NCI-H345 (cell line): ENCODE measurements around the gene HS3ST1.
A peak's percentile ranks its signal among the peaks of the same experiment; 100 is the strongest.

ENCODE experiments used
- DNase-seq: peaks from one replicate; lab custom pipeline; 2025; lab: John Stamatoyannopoulos, UW

Gene HS3ST1

DNA sequence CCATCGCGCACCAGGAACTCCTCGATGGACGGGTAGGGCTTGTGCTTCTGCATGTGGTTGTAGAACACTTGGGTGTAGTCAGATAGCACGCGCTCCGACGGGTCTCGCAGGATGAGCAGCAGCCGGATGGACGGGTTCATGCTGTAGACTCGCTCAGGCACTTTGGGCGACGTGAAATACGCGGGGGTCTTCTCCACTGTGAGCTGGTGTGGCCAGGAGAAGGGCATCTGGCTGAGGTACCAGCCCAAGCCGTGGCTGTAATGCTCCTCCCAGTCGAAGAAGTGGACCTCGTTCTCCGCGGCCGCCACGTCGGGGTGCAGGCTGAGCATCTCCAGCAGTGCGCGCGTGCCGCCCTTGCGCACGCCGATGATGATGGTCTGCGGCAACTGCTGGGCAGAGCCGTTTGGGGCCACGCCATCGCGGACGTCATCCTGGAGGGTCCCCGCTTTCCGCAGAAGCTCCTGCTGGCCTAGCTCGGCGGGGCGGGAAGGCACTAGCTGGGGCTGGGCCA is 29.2 kb downstream of the HS3ST1 start:
- DNase-seq, result no peak

DNA sequence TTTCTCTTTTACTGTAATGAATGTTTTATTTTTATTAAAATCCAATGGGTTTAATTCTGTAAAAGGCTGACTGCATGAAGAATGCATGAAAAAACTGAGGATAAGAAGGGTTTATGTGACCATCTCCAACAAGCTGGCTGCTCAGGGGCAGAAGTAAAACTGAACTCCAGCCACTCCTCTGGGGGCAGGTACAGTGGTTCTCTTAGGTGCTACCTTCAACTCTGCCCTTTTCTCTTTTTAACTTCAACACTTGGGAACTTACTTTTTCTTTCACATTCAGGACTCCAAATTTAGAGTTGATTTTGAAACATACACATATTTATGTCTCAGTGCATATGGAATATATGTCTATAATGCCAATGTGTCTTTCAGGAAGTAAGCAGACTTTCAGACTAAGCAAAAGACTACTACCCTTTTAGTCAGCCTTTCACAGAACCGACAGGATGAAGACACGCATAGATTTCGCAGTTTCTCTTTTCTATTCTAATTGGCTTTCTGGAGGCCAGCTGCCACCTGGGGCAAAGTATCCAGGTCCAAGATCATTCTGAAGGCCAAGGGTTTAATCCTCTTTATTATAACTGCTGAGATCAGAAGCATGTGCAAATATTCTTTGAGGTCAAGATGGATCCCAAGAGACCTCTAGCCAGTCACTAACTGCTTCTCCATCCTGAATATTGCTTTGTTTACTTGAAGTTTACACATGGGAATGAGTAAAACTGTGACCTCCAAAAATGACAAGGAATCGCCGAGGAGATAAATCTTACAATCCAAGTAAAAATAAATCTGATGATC is 30.7 kb downstream of the HS3ST1 start:
- no peak for DNase-seq

DNA sequence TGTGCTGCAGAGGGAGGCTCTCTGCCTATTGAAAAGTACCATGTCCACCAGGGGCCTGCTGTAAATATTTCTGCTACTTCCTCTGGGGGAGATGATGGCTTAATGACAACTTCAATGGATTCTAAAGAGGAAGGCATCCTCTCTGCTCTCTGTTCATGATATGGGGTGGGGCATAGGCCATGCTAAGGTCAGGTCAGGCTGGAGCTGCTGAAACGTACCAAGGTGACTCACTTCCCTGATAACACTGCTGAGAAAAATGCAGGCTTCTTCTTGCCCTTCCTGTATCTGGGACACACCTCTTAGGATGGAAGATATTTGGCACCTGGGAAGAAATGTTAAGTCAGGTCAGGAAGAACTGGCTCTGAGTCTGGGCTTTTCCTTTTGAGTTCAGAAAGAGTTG is 31.5 kb downstream of the HS3ST1 start:
- DNase-seq, result no peak

DNA sequence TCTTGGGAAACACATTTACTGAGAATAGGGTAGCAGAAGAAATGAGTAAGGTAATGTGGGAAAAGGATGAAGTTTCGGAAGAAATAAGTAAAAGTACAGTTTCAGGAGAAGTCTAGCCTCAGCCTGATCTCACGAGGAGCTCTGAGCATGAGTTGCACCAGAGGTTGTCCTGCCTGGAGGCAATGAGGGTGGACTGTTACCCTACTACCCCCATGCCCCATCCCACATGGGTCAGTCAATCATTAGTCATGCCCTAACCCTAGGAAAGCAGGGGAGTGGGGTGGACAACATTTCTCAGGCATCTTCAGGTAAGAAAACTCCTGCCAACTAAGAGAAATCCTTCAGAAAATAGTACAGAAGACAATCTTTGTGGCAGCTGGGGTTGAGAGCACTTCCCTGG is 35.1 kb downstream of the HS3ST1 start:
- no peak for DNase-seq

DNA sequence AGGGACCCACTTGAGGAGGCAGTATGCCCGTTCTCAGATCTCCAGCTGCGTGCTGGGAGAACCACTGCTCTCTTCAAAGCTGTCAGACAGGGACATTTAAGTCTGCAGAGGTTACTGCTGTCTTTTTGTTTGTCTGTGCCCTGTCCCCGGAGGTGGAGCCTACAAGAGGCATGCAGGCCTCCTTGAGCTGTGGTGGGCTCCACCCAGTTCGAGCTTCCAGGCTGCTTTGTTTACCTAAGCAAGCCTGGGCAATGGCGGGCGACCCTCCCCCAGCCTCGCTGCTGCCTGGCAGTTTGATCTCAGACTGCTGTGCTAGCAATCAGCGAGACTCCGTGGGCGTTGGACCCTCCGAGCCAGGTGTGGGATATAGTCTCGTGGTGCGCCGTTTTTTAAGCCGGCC is 44.6 kb downstream of the HS3ST1 start:
- DNase-seq, result peak; percentile 61

DNA sequence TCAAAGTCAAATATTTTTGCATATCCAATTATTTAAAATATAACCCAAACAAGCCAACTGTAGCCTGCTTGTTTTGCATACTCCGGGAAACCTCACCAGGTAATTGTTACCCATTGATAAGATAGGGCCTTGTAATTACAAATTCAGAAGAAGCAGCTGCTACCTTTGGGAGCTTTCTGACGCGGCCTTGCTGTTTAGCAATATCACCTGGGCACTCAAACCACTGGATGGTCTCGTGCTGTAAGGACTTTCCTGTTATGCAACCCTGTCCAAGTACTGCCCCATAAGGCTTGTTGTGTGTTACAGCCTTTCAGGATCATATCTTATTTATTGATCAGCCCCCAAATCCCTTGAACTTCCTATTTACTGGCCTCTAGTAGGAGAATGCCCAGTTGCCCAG is 52.1 kb downstream of the HS3ST1 start:
- DNase-seq, result no peak

DNA sequence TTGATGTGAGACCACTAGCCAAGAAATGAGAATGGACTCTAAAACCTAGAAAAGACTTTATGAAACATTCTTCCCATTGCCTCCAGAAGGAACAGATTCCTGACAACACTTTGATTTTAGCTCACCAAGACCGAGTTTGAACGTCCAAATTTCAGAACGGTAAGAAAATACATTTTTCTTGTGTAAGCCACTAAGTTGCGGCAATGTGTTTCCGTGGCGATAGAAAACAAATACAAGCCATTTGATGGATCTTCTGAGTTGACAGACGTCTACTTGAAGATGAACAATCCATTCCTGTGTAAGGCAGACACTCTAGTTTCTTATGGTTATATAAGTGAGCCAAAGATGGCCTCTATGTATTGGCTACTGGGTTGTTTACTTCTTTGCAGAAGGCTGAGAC is 52.5 kb downstream of the HS3ST1 start:
- DNase-seq, result no peak

DNA sequence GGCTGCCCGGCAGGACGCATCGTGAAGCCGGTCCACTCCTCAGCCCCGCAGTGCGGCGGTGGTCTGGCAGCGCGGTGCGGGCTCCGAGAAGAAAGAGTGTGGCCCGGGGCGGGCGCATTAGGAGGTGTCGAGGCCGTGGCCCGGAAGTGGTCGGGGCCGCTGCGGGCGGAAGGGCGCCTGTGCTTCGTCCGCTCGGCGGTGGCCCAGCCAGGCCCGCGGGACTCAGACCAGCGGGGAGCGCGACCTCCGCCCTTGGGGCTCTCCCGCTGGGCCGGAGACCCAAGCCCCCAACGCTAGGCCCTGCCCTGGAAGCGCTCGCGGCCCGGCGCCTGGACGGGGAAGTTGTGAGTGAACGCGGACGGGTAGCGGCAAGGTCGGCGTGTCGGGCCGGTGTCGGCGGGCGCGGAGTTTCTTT is 60.0 kb downstream of the HS3ST1 start:
- no peak for DNase-seq

DNA sequence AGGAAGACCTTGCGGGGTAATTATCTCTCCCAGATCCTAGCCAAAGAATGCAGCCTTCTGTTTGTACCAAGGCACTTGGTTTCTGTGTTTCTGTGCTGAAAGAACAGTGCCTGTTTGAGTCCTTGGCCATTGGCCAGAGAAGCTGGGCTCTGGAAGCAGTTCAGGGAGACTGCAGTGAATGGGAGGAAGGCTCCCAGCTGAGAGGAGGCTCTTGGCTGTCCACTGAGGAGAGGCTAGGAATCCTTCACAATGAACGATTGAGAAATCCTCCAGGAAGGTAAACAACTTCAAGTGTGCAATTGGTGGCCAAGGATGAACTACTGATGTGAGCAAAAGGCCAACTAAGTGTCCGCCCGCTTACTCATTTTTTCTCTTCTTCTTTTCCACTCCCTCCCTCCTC is 61.3 kb downstream of the HS3ST1 start:
- peak; percentile 20 for DNase-seq

DNA sequence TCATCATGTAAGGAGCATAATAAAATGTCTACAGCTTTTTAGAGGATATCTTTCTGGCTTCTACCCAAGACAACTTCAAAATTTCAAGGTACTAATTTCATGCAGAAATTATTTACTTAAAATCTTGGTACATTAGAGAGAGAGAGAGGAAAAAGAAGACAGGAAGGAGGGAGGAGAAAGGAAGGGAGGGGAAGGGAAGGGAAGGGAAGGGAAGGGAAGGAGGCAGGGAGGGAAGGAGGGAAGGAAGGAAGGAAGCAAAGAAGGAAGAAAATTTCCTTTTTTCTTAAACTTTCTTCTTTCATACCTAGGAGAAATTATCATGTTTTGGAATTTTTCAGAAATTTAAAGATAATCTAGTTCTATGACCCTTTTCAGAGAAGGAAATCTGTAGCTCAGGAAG is 61.8 kb downstream of the HS3ST1 start:
- DNase-seq, result no peak

DNA sequence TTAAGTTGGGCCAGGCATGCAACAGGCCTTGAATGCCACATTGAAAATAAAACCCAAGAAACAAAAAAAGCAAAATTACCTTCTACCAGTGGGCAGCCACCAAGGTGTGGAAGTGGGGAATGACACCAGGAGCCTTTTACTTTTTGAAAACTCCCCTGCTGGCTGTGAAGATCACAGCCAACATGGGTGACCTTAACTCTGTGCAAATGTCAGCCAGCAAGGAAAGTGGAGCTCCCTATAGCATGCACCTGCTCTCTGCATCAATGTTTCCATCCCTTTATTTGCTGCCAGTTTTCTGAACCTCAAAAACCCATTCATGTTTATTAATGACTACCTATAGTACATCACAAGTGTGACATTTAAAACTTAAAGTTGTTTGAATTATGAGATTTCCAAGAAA is 63.7 kb downstream of the HS3ST1 start:
- DNase-seq, result no peak

DNA sequence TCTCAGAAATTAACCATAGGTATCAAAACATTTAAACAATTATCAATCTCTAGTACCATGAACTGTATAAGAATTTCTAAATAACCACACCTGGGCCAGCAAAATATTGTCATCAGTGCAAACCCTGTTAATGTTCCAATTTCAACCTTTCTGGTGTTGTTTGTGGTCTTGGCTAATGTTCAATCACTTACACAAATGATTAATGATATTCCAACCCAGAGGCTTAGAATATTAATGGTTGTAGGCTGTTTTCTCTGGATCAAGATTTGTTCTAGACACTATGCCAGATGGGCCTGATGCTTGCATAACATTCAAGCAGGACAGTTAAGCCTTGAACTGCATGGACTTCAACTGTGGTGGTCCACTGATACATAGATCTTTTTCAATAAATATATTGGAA is 69.1 kb downstream of the HS3ST1 start:
- DNase-seq, result no peak

DNA sequence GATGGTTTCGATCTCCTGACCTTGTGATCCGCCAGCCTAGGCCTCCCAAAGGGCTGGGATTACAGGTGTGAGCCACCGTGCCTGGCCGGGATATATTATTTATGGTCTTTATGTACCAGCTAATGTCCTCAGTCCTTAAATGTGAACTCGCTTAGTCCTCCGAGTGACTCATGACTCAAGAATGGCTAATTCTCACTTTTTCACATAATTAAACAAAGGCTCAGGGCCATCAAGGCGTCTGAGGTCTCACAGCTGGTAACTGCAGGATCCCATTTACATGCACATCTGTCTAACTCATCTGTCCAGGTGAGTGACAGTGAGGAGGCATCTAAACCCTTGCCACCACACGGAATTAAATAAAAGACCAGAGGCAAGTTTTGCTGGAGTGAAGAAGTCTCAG is 73.5 kb downstream of the HS3ST1 start:
- no peak for DNase-seq

DNA sequence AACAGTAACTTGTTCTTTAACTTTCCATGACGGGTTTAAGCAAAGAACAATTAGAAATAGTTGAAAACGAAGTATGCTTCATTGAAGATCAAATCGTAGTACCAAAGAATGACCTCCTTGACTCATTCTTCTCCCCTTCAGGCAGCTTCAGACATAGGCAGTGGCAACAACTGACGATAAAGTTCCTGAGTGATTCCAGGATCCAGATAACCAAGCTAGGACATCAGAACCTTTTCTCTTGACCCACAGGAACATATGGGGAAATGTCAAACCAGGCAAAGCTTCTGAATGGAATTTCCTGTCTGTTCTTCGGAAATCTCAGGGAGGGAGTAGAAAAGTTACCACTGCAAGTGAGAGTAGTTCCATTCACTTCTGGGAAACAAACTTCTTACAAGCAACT is 74.2 kb downstream of the HS3ST1 start:
- no peak for DNase-seq

DNA sequence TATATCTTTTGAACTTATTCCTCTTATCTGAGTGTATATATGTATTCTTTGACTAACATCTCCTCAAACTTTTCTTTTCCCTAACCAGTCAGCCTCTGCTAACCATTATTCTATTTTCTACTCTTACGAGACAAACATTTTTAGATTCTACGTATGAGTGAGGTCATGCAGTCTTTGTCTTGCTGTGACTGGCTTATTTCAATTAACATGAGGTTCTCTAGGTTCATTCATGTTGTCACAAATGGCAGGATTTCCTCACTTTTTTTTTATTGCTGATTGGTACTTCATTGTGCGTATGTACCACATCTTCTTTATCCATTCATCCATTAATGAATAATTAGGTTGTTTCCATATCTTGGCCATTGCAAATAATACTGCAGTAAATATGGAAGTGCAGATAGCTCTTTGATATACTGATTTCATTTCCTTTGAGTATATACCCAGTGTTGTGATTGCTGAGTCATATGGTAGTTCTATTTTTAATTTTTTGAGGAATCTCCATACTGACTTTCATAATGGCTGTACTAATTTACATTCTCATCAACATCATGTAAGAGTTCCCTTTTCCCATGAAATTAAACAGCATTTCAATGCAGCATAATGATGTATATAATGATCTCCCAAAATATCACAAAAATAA is 80.1 kb downstream of the HS3ST1 start:
- DNase-seq, result no peak

DNA sequence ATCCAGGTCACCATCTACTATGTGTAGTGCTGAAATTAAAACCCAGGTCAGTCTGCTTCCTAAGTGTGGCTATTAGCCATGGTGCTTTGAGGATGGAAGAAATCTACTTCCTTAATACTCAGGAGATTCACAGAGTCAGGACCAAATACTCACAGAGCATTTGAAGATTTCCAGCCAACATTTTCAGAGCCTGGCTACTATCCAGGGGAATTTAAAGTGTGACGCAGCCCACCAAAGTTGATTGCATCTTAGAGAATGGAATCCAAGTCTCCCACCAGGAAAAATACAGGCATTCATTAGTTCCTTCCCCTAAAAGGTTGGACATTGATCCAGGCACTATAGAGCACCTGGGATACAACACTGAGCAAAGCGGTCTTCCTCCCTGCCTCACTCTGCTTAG is 83.8 kb downstream of the HS3ST1 start:
- DNase-seq, result no peak

DNA sequence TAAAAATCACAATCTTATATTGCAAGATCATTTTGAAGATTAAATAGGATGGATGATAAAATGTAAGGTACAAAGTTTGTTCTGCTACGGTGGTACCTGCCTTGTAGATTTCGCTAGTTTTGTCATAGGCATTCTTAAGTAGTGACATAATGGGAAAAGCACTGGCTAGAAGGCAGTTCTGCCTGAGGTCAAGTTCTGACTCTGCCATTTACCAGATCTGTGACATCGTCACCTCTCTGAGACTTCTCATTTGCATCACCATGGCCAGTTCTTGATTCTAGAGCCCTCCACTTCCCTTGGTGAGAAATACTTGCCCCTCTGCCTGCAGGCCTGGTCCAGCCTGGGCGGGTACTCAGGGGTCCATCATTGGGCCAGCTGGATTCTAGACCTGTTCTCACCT is 85.2 kb downstream of the HS3ST1 start:
- no peak for DNase-seq
